ENCODE data around the gene ABLIM1.

ABLIM1 gene

GRCh38 chr10:114679552-114679951 is 21.5 kb upstream of the ABLIM1 start:
- DNase-seq (ENCODE audit: low read depth): no peak

GRCh38 chr10:114678820-114679219 is 20.7 kb upstream of the ABLIM1 start:
- DNase-seq (ENCODE audit: low read depth): no peak

- no peak for DNase-seq (ENCODE audit: low read depth)
Measured at GRCh38 chr10:114678336-114678735, 20.3 kb upstream of the ABLIM1 start.

GRCh38 chr10:114674346-114674745 is 16.3 kb upstream of the ABLIM1 start:
- DNase-seq (ENCODE audit: low read depth): no peak

- no peak for DNase-seq (ENCODE audit: low read depth)
Measured at GRCh38 chr10:114669648-114670047, 11.6 kb upstream of the ABLIM1 start.

- DNase-seq (ENCODE audit: low read depth): no peak
Measured at GRCh38 chr10:114668375-114669080, 10.5 kb upstream of the ABLIM1 start.

- no peak for DNase-seq (ENCODE audit: low read depth)
Measured at GRCh38 chr10:114665873-114666272, 7.8 kb upstream of the ABLIM1 start.

- no peak for DNase-seq (ENCODE audit: low read depth)
Measured at GRCh38 chr10:114665406-114665805, 7.3 kb upstream of the ABLIM1 start.

GRCh38 chr10:114664127-114664526 is 6.1 kb upstream of the ABLIM1 start:
- no peak for DNase-seq (ENCODE audit: low read depth)

GRCh38 chr10:114663626-114664025 is 5.6 kb upstream of the ABLIM1 start:
- DNase-seq (ENCODE audit: low read depth): no peak

- no peak for DNase-seq (ENCODE audit: low read depth)
Measured at GRCh38 chr10:114662646-114663217, 4.7 kb upstream of the ABLIM1 start.

GRCh38 chr10:114661212-114661880 is 3.3 kb upstream of the ABLIM1 start:
- no peak for DNase-seq (ENCODE audit: low read depth)

- no peak for DNase-seq (ENCODE audit: low read depth)
Measured at GRCh38 chr10:114655671-114656070, 2.4 kb downstream of the ABLIM1 start.

- no peak for DNase-seq (ENCODE audit: low read depth)
Measured at GRCh38 chr10:114654822-114655575, 3.1 kb downstream of the ABLIM1 start.

GRCh38 chr10:114653926-114654325 is 4.1 kb downstream of the ABLIM1 start:
- no peak for DNase-seq (ENCODE audit: low read depth)

GRCh38 chr10:114652402-114653368 is 5.4 kb downstream of the ABLIM1 start:
- DNase-seq (ENCODE audit: low read depth): no peak

- no peak for DNase-seq (ENCODE audit: low read depth)
Measured at GRCh38 chr10:114650831-114651230, 7.2 kb downstream of the ABLIM1 start.

- DNase-seq (ENCODE audit: low read depth): no peak
Measured at GRCh38 chr10:114650266-114650665, 7.8 kb downstream of the ABLIM1 start.

GRCh38 chr10:114649217-114649903 is 8.7 kb downstream of the ABLIM1 start:
- DNase-seq (ENCODE audit: low read depth): no peak

GRCh38 chr10:114648368-114648767 is 9.7 kb downstream of the ABLIM1 start:
- no peak for DNase-seq (ENCODE audit: low read depth)

Measured in stimulated activated CD4-positive, alpha-beta T cell treated with anti-CD3 and anti-CD28 coated beads, Interleukin-2, amount 100 ng/mL, for 4 hours (primary cell).